Measurements from ENCODE around the gene UBQLNL. TPM values are rescaled to one million over a fixed set of nuclear protein-coding genes. Genes with fewer than 3 reads are reported as not detected.
A peak's percentile ranks its signal among the peaks of the same experiment; 100 is the strongest.

Gene UBQLNL
- polyA plus RNA-seq, 6 donors from 2014 or later, result 0.39 TPM; not detected in 5

DNA sequence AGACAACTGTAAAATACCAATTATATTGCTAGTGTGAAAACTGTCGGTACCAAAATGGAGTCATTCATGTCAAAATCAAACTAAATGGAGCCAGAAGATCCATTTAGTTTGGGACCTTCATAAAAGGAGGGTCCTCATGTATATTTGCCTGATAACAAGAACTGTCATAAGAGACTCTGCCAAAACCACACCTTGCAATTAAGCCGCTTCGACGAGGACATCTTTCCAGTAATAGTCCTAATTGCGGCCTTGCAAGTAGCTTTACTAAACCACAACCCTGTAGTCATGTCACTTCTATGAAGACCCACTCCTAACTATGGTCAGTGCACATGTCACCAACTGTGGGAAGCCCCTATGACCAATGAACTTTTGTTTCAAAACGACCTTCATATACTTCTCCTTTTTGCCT, 16.1 kb downstream of the UBQLNL start:
- Mint-ChIP-seq H3K9me3 (no peaks in the 10 kb centered on the region), H3K4me3 (no peak overlapping the region), H3K36me3 (no peaks in the 10 kb centered on the region), H3K27ac (no peak overlapping the region), H3K27me3 (peaks cover 5 to 10% (median 6%) of the 10 kb centered on the region in 3 donors), H3K4me1 (no peaks in the 10 kb centered on the region)
- ATAC-seq (ENCODE audit: low read depth in 2 of 2) (no peak), DNase-seq (no peak)

DNA sequence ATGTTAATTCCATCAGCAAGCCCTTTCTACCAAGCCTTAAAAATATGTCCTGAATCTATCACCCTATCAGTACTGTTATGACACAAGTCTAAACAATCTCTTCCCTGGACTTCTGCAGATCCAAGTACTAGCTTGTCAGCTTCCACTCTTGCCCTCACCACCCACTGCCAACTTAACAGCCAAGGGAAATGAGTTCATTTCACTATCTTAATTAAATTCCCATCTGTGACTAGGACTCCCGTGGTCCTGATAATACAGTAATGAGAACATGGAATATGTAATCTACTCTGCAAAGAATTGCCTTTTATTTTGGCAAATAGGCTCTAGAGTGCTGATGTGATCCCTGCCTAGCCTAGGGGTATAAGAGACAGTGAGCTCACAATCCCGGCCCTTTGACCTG, 16.8 kb downstream of the UBQLNL start:
- Mint-ChIP-seq H3K4me3 (no peak overlapping the region), H3K36me3 (no peaks in the 10 kb centered on the region), H3K27me3 (peaks cover 5 to 10% (median 6%) of the 10 kb centered on the region in 3 donors), H3K27ac (no peak overlapping the region), H3K4me1 (no peaks in the 10 kb centered on the region), H3K9me3 (no peaks in the 10 kb centered on the region)
- ATAC-seq (ENCODE audit: low read depth in 2 of 2) (no peak), DNase-seq (no peak)

DNA sequence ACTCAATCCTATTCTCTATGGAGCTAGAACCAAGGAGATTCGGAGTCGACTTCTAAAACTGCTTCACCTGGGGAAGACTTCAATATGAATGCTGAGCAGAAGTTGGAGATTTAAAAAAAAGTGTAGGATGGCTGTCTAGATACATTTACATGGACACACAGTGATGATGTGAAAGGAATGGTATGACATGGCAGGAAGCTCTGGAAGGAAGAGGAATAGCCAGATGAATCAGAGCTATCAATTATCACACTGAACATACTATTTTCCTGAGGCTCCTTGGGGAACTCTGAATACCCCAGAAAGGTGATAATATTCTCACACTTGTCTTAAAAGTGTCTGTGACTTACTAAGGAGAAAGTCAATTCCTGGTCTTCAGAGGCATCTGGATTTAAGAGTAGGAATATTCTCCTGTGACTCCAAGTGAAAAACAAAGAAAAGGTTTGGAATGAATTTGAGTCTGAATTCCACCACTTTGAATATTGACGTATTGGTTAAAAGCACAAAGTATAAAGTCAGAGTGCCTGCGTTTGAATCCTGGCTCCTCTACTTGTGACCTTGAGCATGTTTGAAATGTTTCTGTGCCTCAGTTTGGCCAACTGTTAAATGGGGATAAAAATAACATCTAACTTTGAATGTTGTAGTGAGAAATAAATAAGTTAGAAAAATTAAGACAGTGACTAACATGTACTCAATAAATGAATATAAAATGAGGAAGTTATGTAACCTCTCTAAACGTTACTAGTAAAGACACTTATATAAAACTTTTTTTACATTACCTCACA, 26.7 kb downstream of the UBQLNL start:
- Mint-ChIP-seq H3K27me3 (peaks cover 0 to 15% (median 5%) of the 10 kb centered on the region in 3 donors), H3K9me3 (no peaks in the 10 kb centered on the region), H3K36me3 (no peaks in the 10 kb centered on the region), H3K4me1 (no peaks in the 10 kb centered on the region), H3K27ac (no peak overlapping the region), H3K4me3 (no peak overlapping the region)
- no peak for DNase-seq
- ATAC-seq (ENCODE audit: low read depth in 2 of 2), result no peak

DNA sequence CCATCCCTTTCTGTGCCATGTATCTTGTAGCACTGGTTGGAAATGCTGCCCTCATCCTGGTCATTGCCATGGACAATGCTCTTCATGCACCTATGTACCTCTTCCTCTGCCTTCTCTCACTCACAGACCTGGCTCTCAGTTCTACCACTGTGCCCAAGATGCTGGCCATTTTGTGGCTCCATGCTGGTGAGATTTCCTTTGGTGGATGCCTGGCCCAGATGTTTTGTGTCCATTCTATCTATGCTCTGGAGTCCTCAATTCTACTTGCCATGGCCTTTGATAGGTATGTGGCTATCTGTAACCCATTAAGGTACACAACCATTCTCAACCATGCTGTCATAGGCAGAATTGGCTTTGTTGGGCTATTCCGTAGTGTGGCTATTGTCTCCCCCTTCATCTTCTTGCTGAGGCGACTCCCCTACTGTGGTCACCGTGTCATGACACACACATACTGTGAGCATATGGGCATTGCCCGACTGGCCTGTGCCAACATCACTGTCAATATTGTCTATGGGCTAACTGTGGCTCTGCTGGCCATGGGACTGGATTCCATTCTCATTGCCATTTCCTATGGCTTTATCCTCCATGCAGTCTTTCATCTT, 27.6 kb downstream of the UBQLNL start:
- H3K9me3 Mint-ChIP-seq, result peaks cover 0 to 2% (median under 1%) of the 10 kb centered on the region in 7 donors
- DNase-seq, result no peak
- no peak for ATAC-seq (ENCODE audit: low read depth in 2 of 2)
- no peaks in the 10 kb centered on the region for H3K4me1 Mint-ChIP-seq
- H3K36me3 Mint-ChIP-seq, result no peaks in the 10 kb centered on the region
- no peak overlapping the region for H3K4me3 Mint-ChIP-seq
- H3K27ac Mint-ChIP-seq, result no peak overlapping the region
- H3K27me3 Mint-ChIP-seq, result peaks cover 2 to 8% (median 5%) of the 10 kb centered on the region in 3 donors

DNA sequence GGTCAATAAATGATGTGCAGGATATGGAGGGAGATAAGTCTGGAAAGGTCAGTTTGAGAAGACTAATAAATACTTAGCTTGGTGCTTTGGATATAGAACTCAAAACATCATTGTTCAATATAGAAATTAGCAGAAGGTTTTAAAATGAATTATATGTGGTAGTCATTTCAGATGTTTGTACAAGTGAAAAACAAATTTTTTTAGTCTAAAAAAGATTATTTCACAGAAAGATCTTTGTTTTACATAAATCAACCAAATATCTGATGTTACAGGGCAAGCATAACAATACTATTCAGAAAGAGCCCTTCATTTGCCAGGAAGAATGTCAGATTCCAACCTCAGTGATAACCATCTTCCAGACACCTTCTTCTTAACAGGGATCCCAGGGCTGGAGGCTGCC, 28.1 kb downstream of the UBQLNL start, which contains the start of gene OR52D1:
Gene OR52D1 (plus strand): TSS at position 301 of the 400 bp plus-strand sequence. CDS start 22 bp downstream, at position 323.
- Mint-ChIP-seq H3K9me3 (peaks cover 0 to 4% (median 1%) of the 10 kb centered on the region in 7 donors), H3K27me3 (peaks cover 5 to 7% (median 6%) of the 10 kb centered on the region in 3 donors), H3K4me3 (no peak within 1 kb of the TSS), H3K4me1 (no peaks in the 10 kb centered on the region), H3K36me3 (no peaks in the 10 kb centered on the region), H3K27ac (no peak within 1 kb of the TSS)
- DNase-seq, result no peak
- ATAC-seq (ENCODE audit: low read depth in 2 of 2), result no peak

DNA sequence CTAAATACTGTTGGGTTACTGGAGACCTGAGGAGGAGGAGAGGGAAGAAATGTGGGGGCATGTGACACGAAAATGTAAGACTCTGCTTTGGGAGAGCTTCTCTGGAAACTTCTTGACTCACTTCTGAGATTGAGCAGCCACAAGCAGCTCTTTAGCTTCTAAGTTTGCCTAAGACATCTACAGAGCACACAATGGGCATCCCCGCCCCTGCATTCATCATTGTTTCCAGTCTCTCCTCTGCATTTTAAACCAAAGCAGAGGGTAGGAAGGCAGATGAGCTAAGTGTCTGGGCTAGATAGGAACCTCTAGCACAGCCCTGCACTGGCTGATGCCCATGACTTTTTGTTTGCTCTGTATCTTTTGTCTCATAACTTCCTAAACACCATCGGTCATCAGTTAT, 30.1 kb downstream of the UBQLNL start:
- Mint-ChIP-seq H3K27me3 (peaks cover 5 to 6% (median 6%) of the 10 kb centered on the region in 3 donors), H3K9me3 (peaks cover 0 to 4% (median 1%) of the 10 kb centered on the region in 7 donors), H3K27ac (no peak overlapping the region), H3K4me1 (no peaks in the 10 kb centered on the region), H3K36me3 (no peaks in the 10 kb centered on the region), H3K4me3 (peak overlapping the region in 1 of 8 donors; percentile 3)
- ATAC-seq (ENCODE audit: low read depth in 2 of 2) (no peak), DNase-seq (no peak)

DNA sequence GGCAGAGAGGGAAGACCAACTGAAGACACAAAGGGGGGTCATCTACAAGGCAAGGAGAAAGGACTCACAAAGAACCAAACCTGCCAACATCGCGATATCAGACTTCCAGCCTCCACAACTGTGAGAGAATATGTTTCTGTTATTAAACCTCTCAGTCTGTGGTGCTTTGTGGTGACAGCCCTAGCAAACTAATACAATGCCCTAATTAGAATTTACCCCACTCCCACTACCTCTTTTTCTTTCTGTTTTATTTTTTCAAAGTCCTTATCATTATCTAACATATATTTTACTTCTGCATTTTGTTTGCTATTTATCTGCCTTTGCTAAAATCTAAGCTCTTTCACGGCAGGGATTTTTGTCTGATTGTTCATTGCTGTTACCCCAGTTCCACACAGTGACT, 30.5 kb downstream of the UBQLNL start:
- no peak for DNase-seq
- Mint-ChIP-seq H3K36me3 (no peaks in the 10 kb centered on the region), H3K27ac (no peak overlapping the region), H3K9me3 (peaks cover 0 to 4% (median 1%) of the 10 kb centered on the region in 7 donors), H3K4me3 (peak overlapping the region in 1 of 8 donors; percentile 3), H3K4me1 (no peaks in the 10 kb centered on the region), H3K27me3 (peaks cover under 1 to 6% (median 2%) of the 10 kb centered on the region in 3 donors)
- no peak for ATAC-seq (ENCODE audit: low read depth in 2 of 2)

DNA sequence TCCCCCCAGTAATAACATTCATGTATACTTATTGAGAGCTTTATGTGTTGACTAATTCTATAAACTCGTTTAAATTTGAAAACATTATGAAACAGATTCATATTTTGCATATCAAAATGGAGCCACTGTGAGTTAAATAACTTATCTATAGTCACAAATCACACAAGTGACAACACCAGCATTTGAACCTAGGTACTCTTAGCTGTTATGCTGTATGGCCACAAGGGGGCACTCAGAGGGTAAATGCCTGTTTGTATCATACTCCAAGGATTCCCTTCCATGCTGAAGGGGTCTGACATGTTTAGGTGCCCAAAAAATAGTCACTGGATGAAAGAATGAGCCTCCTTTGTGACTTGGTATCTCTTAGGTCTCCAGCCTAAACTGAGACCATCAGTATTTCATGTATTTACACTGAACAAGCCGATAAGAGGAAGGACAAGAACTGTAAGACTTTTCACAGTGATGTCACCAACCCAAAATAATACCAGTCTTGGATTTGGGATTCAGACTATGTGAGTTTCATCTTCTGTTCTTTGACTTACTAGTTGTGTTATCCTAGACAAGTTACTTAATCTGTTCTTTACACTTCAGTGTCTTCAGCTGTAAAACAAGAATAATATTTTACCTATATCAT, 40.2 kb downstream of the UBQLNL start:
- ATAC-seq (ENCODE audit: low read depth in 2 of 2) (peak in 1 of 2 donors; percentile 27), DNase-seq (peak; percentile 32)
- Mint-ChIP-seq H3K36me3 (no peaks in the 10 kb centered on the region), H3K9me3 (peaks cover 0 to 2% (median 0%) of the 10 kb centered on the region in 7 donors), H3K27me3 (peaks cover 11 to 26% (median 14%) of the 10 kb centered on the region in 3 donors), H3K27ac (no peak overlapping the region), H3K4me1 (no peaks in the 10 kb centered on the region), H3K4me3 (no peak overlapping the region)

DNA sequence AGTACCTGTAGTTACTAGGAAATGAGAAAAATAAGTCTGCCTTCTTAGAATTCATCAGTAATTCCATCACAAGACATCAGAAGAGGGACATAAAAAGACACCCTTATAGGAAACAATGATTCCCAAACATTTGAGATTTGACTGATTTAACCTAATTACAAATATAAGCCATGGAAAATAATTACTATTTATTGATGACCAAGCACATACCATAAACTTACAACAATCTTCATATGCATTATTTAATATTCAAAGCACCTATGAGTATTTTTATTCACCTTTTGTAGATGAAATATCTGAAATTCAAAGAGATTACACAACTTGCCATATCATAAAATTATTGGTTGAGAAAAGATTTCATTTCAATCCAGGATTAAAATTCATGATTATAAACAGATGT, 42.6 kb downstream of the UBQLNL start:
- H3K4me1 Mint-ChIP-seq, result no peaks in the 10 kb centered on the region
- DNase-seq (no peak), ATAC-seq (ENCODE audit: low read depth in 2 of 2) (no peak)
- H3K27ac Mint-ChIP-seq, result no peak overlapping the region
- no peaks in the 10 kb centered on the region for H3K9me3 Mint-ChIP-seq
- H3K27me3 Mint-ChIP-seq, result peaks cover 21 to 39% (median 24%) of the 10 kb centered on the region in 3 donors
- H3K4me3 Mint-ChIP-seq, result no peak overlapping the region
- no peaks in the 10 kb centered on the region for H3K36me3 Mint-ChIP-seq

DNA sequence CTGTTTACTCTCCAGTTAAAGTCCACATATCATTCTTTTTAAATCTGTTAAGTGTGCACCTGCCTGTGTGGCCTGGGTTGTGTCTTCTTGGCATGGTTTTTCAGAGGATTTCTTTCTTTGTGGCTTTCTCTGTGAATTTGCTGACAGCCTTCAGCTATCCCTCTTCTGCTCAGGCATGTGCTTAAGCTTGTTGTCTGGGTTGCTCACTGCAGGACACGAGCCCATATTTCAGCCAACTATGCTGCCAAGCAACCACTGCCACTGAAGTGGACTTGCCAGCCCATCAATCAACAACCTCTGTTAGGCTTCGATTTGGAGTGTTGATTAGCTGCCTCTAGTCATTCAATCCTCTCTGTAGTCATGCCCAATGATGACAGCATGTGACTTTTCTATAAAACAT, 49.0 kb downstream of the UBQLNL start:
- Mint-ChIP-seq H3K27ac (no peak overlapping the region), H3K36me3 (no peaks in the 10 kb centered on the region), H3K4me3 (no peak overlapping the region), H3K27me3 (peaks cover 17 to 22% (median 20%) of the 10 kb centered on the region in 3 donors), H3K4me1 (no peaks in the 10 kb centered on the region), H3K9me3 (peaks cover 0 to 3% (median 0%) of the 10 kb centered on the region in 7 donors)
- ATAC-seq (ENCODE audit: low read depth in 2 of 2) (no peak), DNase-seq (no peak)

Other genes with a start within 250 kb of the UBQLNL start
- not detected for gene HBE1, start 246.8 kb downstream of the UBQLNL start, polyA plus RNA-seq (ENCODE audit: low read depth in 6 of 6)
- not detected for gene OR51B4, start 214.8 kb downstream of the UBQLNL start, polyA plus RNA-seq (ENCODE audit: low read depth in 6 of 6)
- not detected for gene OR51B2, start 192.4 kb downstream of the UBQLNL start, polyA plus RNA-seq (ENCODE audit: low read depth in 6 of 6)
- gene OR51B5, start 173.2 kb downstream of the UBQLNL start, polyA plus RNA-seq (ENCODE audit: low read depth in 6 of 6), result not detected
- gene OR51B6, start 165.2 kb downstream of the UBQLNL start, polyA plus RNA-seq (ENCODE audit: low read depth in 6 of 6), result not detected
- not detected for gene OR51M1, start 132.9 kb downstream of the UBQLNL start, polyA plus RNA-seq (ENCODE audit: low read depth in 6 of 6)
- not detected for gene OR51Q1, start 94.6 kb downstream of the UBQLNL start, polyA plus RNA-seq (ENCODE audit: low read depth in 6 of 6)
- gene OR51I1, start 75.2 kb downstream of the UBQLNL start, polyA plus RNA-seq (ENCODE audit: low read depth in 6 of 6), result not detected
- not detected for gene OR51I2, start 67.4 kb downstream of the UBQLNL start, polyA plus RNA-seq (ENCODE audit: low read depth in 6 of 6)
- gene OR52D1, start 28.0 kb downstream of the UBQLNL start, polyA plus RNA-seq (ENCODE audit: low read depth in 6 of 6), result not detected
- gene UBQLN3, start 6.7 kb downstream of the UBQLNL start, polyA plus RNA-seq (ENCODE audit: low read depth in 6 of 6), result not detected
- not detected for gene OR52H1, start 31.8 kb upstream of the UBQLNL start, polyA plus RNA-seq (ENCODE audit: low read depth in 6 of 6)
- gene OR52B6, start 64.2 kb upstream of the UBQLNL start, polyA plus RNA-seq (ENCODE audit: low read depth in 6 of 6), result under 1 TPM in 1 of 6 donors, not detected in 5; 0.33 TPM
- under 1 TPM in 1 of 6 donors, not detected in 5; 0.22 TPM for gene TRIM6, start 79.9 kb upstream of the UBQLNL start, polyA plus RNA-seq (ENCODE audit: low read depth in 6 of 6)
- gene TRIM34, start 108.3 kb upstream of the UBQLNL start, polyA plus RNA-seq (ENCODE audit: low read depth in 6 of 6), result 10 to 100 TPM; 25.3 to 58.5 (median 30.8) TPM
- 10 to 100 TPM in 1 of 6 donors, 1 to 10 TPM in 5; 5.0 to 10.2 (median 7.9) TPM for gene TRIM5, start 168.4 kb upstream of the UBQLNL start, polyA plus RNA-seq (ENCODE audit: low read depth in 6 of 6)
- gene TRIM22, start 173.1 kb upstream of the UBQLNL start, polyA plus RNA-seq (ENCODE audit: low read depth in 6 of 6), result 100 to 1,000 TPM; 178 to 300 (median 241) TPM
- gene OR56B1, start 219.7 kb upstream of the UBQLNL start, polyA plus RNA-seq (ENCODE audit: low read depth in 6 of 6), result under 1 TPM in 5 of 6 donors, not detected in 1; 0.16 to 0.32 (median 0.18) TPM
- gene OR52N4, start 237.5 kb upstream of the UBQLNL start, polyA plus RNA-seq (ENCODE audit: low read depth in 6 of 6), result 1 to 10 TPM in 2 of 6 donors, under 1 TPM in 2, not detected in 2; 0.49 to 1.1 (median 0.87) TPM